H1 (cell line): ENCODE data around the gene MICALL1. TPM values are rescaled to one million over a fixed set of nuclear protein-coding genes. Genes with fewer than 3 reads are reported as not detected.

ENCODE experiments used
- CTCF ChIA-PET: fragments of 300-600 bp; sonication (Branson Sonifier 250); formaldehyde crosslinking; loops from one replicate; lab custom pipeline; 2021; ENCODE audit not compliant: partially characterized antibody; lab: Charles Lee
- POLR2A ChIA-PET: fragments of 300-600 bp; sonication (Branson Sonifier 250); formaldehyde crosslinking; loops from one replicate; lab custom pipeline; 2021; ENCODE audit warnings: inconsistent platforms; ENCODE audit not compliant: partially characterized antibody; lab: Charles Lee
- DNase-seq, 2 experiments: peaks; one replicate each; pipeline versions ENCODE4 v3.0.0 to v3.0.0-alpha.2; 2010 to 2022; ENCODE audit warnings: low spot score in 2 of 2, low read depth in 1 of 2, mixed read lengths in 1 of 2
- FAIRE-seq: peaks from 2 replicates; lab custom pipeline; 2011; peaks lifted over from hg19 to GRCh38; lab: Jason Lieb, UNC
- H2AFZ ChIP-seq: 2 replicates; pipeline ENCODE4 v1.8.1; 2012; ENCODE audit warnings: low read length, inconsistent platforms
- H2AK5ac ChIP-seq: 2 replicates; pipeline ENCODE4 v1.6.1; 2013; ENCODE audit warnings: low read depth, low read length
- H2BK120ac ChIP-seq: replicated peaks from 2 replicates; pipeline ENCODE3; 2013; ENCODE audit warnings: low read depth, low read length, inconsistent platforms
- H2BK12ac ChIP-seq: 2 replicates; pipeline ENCODE4 v1.6.1; 2013; ENCODE audit warnings: low read depth, low read length
- H2BK15ac ChIP-seq: 2 replicates; pipeline ENCODE4 v1.6.1; 2013; ENCODE audit warnings: low read length
- H2BK20ac ChIP-seq: 2 replicates; pipeline ENCODE4 v1.6.1; 2013; ENCODE audit warnings: low read length
- H2BK5ac ChIP-seq: 2 replicates; pipeline ENCODE4 v1.6.1; 2013; ENCODE audit warnings: low read depth, low read length
- H3K14ac ChIP-seq: 2 replicates; pipeline ENCODE4 v1.6.1; 2013; ENCODE audit warnings: inconsistent platforms; ENCODE audit not compliant: insufficient read length
- H3K18ac ChIP-seq: 2 replicates; pipeline ENCODE4 v1.6.1; 2013; ENCODE audit warnings: low read length; ENCODE audit errors: extremely low read depth
- H3K23ac ChIP-seq: 2 replicates; pipeline ENCODE4 v1.6.1; 2013; ENCODE audit warnings: inconsistent platforms; ENCODE audit not compliant: insufficient read length
- H3K23me2 ChIP-seq: 2 replicates; pipeline ENCODE4 v1.6.1; 2013; ENCODE audit warnings: low read depth, low read length
- H3K27ac ChIP-seq: 2 replicates; pipeline ENCODE4 v1.6.1; 2011; ENCODE audit warnings: low read depth, low read length, inconsistent platforms
- H3K27me3 ChIP-seq, 4 experiments: replicated peaks in 1 of 4; 1 replicate in 1 of 4; 2 replicates in 3 of 4; pipeline versions ENCODE4 v1.6.1 to v1.8.1; 2011 to 2013; ENCODE audit warnings: low read length in 3 of 4, mild to moderate bottlenecking in 3 of 4, inconsistent platforms in 2 of 4, mixed read lengths in 2 of 4, moderate library complexity in 1 of 4; ENCODE audit not compliant: control insufficient read depth in 3 of 4, insufficient read depth in 3 of 4; ENCODE audit errors: extremely low read depth in 1 of 4
- H3K36me3 ChIP-seq, 4 experiments: 2 replicates each; pipeline versions ENCODE4 v1.6.1 to v1.8.1; 2011 to 2013; ENCODE audit warnings: mild to moderate bottlenecking in 4 of 4, low read length in 3 of 4, moderate library complexity in 2 of 4, control low read depth in 1 of 4, inconsistent platforms in 1 of 4; ENCODE audit not compliant: insufficient read depth in 4 of 4, control insufficient read depth in 2 of 4
- H3K4ac ChIP-seq: replicated peaks from 2 replicates; pipeline ENCODE3; 2013; ENCODE audit warnings: low read length, low read depth, mixed read lengths, inconsistent platforms; ENCODE audit not compliant: insufficient read length
- H3K4me1 ChIP-seq, 4 experiments: replicated peaks in 1 of 4; 1 replicate in 1 of 4; 2 replicates in 3 of 4; pipeline versions ENCODE4 v1.6.1 to v1.8.1; 2011 to 2013; ENCODE audit warnings: low read length in 3 of 4, inconsistent platforms in 2 of 4, mixed read lengths in 1 of 4; ENCODE audit not compliant: insufficient read depth in 4 of 4, control insufficient read depth in 3 of 4
- H3K4me2 ChIP-seq, 2 experiments: 2 replicates each; pipeline versions ENCODE4 v1.6.1 to v1.8.1; 2011 to 2013; ENCODE audit warnings: low read depth in 2 of 2, low read length in 2 of 2, control low read depth in 1 of 2, inconsistent platforms in 1 of 2, mild to moderate bottlenecking in 1 of 2; ENCODE audit not compliant: insufficient read depth in 1 of 2
- H3K4me3 ChIP-seq, 4 experiments: fragments of 200-600, 300-600 bp in 1 of 4; sonication (generic), shearing (Covaris generic), sonication (Bioruptor Twin) in 1 of 4; 2 replicates each; pipeline versions ENCODE4 v1.5.1 to v1.8.1; 2011 to 2016; ENCODE audit warnings: low read length in 4 of 4, low read depth in 3 of 4, control low read depth in 2 of 4, inconsistent platforms in 2 of 4, mild to moderate bottlenecking in 2 of 4, mixed read lengths in 1 of 4, moderate library complexity in 1 of 4; ENCODE audit not compliant: insufficient read depth in 2 of 4; ENCODE audit errors: extremely low read depth in 1 of 4
- H3K56ac ChIP-seq: replicated peaks from 2 replicates; pipeline ENCODE3; 2013; ENCODE audit warnings: low read depth, mild to moderate bottlenecking, mixed read lengths, low read length, inconsistent platforms; ENCODE audit not compliant: insufficient read length
- H3K79me1 ChIP-seq: 2 replicates; pipeline ENCODE4 v1.6.1; 2013; ENCODE audit warnings: low read depth, low read length, control low read depth
- H3K79me2 ChIP-seq, 2 experiments: 2 replicates each; pipeline versions ENCODE4 v1.6.1 to v1.8.1; 2012 to 2013; ENCODE audit warnings: low read length in 2 of 2, mild to moderate bottlenecking in 2 of 2, inconsistent platforms in 1 of 2; ENCODE audit not compliant: insufficient read depth in 2 of 2, control insufficient read depth in 1 of 2
- H3K9ac ChIP-seq, 4 experiments: replicated peaks in 1 of 4; 1 replicate in 1 of 4; 2 replicates in 3 of 4; pipeline versions ENCODE4 v1.6.1 to v1.8.1; 2011 to 2013; ENCODE audit warnings: low read depth in 3 of 4, low read length in 3 of 4, control low read depth in 2 of 4, mild to moderate bottlenecking in 2 of 4, moderate library complexity in 2 of 4, inconsistent platforms in 1 of 4; ENCODE audit errors: extremely low read depth in 1 of 4
- H3K9me3 ChIP-seq, 2 experiments: 2 replicates each; pipeline versions ENCODE4 v1.6.1 to v1.8.1; 2012 to 2013; ENCODE audit warnings: mild to moderate bottlenecking in 2 of 2, moderate library complexity in 2 of 2, control low read depth in 1 of 2, inconsistent platforms in 1 of 2, low read depth in 1 of 2, low read length in 1 of 2, mixed read lengths in 1 of 2; ENCODE audit not compliant: insufficient read depth in 2 of 2
- H4K20me1 ChIP-seq, 2 experiments: replicated peaks in 1 of 2; 2 replicates each; pipeline versions ENCODE3 to v1.8.1; 2011 to 2013; ENCODE audit warnings: inconsistent platforms in 2 of 2, low read length in 2 of 2, mild to moderate bottlenecking in 1 of 2; ENCODE audit not compliant: insufficient read depth in 2 of 2, control insufficient read depth in 1 of 2
- H4K5ac ChIP-seq: 2 replicates; pipeline ENCODE4 v1.6.1; 2013; ENCODE audit warnings: low read length, low read depth, mixed read lengths, inconsistent platforms; ENCODE audit not compliant: insufficient read length
- H4K8ac ChIP-seq: 2 replicates; pipeline ENCODE4 v1.8.0; 2013; ENCODE audit warnings: mild to moderate bottlenecking, moderate library complexity, low read length, inconsistent platforms; ENCODE audit not compliant: insufficient read depth; ENCODE audit errors: extremely low read depth
- H4K91ac ChIP-seq: replicated peaks from 2 replicates; pipeline ENCODE3; 2013; ENCODE audit warnings: low read length, mixed read lengths, inconsistent platforms; ENCODE audit not compliant: insufficient read length
- CBX8 ChIP-seq: fragments of 300-800, 300-1000 bp; sonication (generic); IDR thresholded peaks from 2 replicates; pipeline ENCODE4 v1.7.1; 2016; ENCODE audit warnings: low read depth, low read length, borderline replicate concordance
- GABPA ChIP-seq: IDR thresholded peaks from 2 replicates; pipeline ENCODE4 v1.6.1; 2011; ENCODE audit warnings: mild to moderate bottlenecking, low read length, moderate library complexity, borderline replicate concordance; ENCODE audit not compliant: insufficient read depth
- JUND ChIP-seq: IDR thresholded peaks from 2 replicates; pipeline ENCODE4 v1.6.1; 2011; ENCODE audit warnings: mild to moderate bottlenecking, improper control_type of control experiment, low read length
- MAFK ChIP-seq: IDR thresholded peaks from 2 replicates; pipeline ENCODE4 v1.6.1; 2012; ENCODE audit warnings: low read depth, mild to moderate bottlenecking, improper control_type of control experiment, low read length
- POLR2A ChIP-seq, 2 experiments: IDR thresholded peaks; 1 replicate in 1 of 2; 2 replicates in 1 of 2; pipeline ENCODE4 v1.6.1; 2011; ENCODE audit warnings: low read depth in 2 of 2, low read length in 2 of 2, mild to moderate bottlenecking in 2 of 2; ENCODE audit errors: control extremely low read depth in 1 of 2
- TAF1 ChIP-seq: IDR thresholded peaks from 2 replicates; pipeline ENCODE4 v1.6.1; 2011; ENCODE audit warnings: mild to moderate bottlenecking, low read depth, low read length
- WGBS, 2 experiments: shearing (Covaris generic) in 1 of 2; methylation state at CpG; one replicate each; pipeline versions ENCODE4 v1.1.6 to v1.1.7; 2013 to 2015; ENCODE audit warnings: low lambda C conversion rate in 2 of 2, mixed read lengths in 2 of 2, inconsistent platforms in 1 of 2, low coverage in 1 of 2, missing lambda C conversion rate in 1 of 2; ENCODE audit not compliant: insufficient replicate concordance in 2 of 2, insufficient coverage in 1 of 2, insufficient read length in 1 of 2; ENCODE audit errors: extremely low coverage in 1 of 2, missing lambda C conversion rate in 1 of 2; 5-methylcytosine and 5-hydroxymethylcytosine counted together
- polyA plus RNA-seq, 7 experiments: library from polyadenylated mRNA; depleted of rRNA in 3 of 7; stranded (reverse) in 5 of 7; unstranded in 2 of 7; fragments of >200 nt in 5 of 7; fragments of 200-250 nt in 2 of 7; gene quantifications; 1 replicate in 5 of 7; 2 replicates in 1 of 7; 4 replicates in 1 of 7; pipeline versions ENCODE4 v1.2.1 to v1.2.3, GENCODE V29; 2011 to 2013; ENCODE audit warnings: missing spikeins in 2 of 7, mixed read lengths in 2 of 7
- total RNA-seq: library from RNA; stranded (reverse); fragmentation: NEBNext Ultra II Directional; extraction: Animal tissue kit (Norgen Biotek cat#: 25700); gene quantifications from 2 replicates; pipeline ENCODE4 v1.2.1, GENCODE V29; 2021

Gene MICALL1
- total and polyA plus RNA-seq, 2 of the 8 experiments (the other 6 are each of a cell fraction or from before 2014, with no cell fraction given) = 17.7 to 32.1 TPM

GRCh38 chr22:37870273-37870672, 35.8 kb upstream of the MICALL1 start:
- Histone ChIP-seq H4K5ac (no peak overlapping the region), H2BK12ac (no peak overlapping the region), H2BK5ac (no peak overlapping the region), H3K14ac (no peak overlapping the region), H3K23me2 (no peaks in the 10 kb centered on the region), H3K23ac (no peak overlapping the region), H3K4ac (no peak overlapping the region), H2BK120ac (no peak overlapping the region), H3K79me1 (no peaks in the 10 kb centered on the region), H3K18ac (no peak overlapping the region), H3K27ac (no peak overlapping the region), H3K9me3 (no peaks in the 10 kb centered on the region), H3K4me1 (no peaks in the 10 kb centered on the region), H3K36me3 (peaks cover 49 to 82% (median 69%) of the 10 kb centered on the region in 4 experiments), H2AK5ac (no peak overlapping the region), H3K56ac (no peak overlapping the region), H4K20me1 (peaks cover 0 to 12% of the 10 kb centered on the region in 2 experiments), H2AFZ (no peak overlapping the region), H3K27me3 (no peaks in the 10 kb centered on the region), H2BK20ac (no peak overlapping the region), H3K4me3 (no peak overlapping the region), H3K79me2 (no peaks in the 10 kb centered on the region; a peak in 1 of 4 replicates), H4K8ac (no peak overlapping the region), H3K9ac (no peak overlapping the region), H2BK15ac (no peak overlapping the region), H3K4me2 (no peak overlapping the region), H4K91ac (no peak overlapping the region)
- ChIA-PET CTCF (no interaction called here), POLR2A (interaction anchor here (0.7 to 1.4 kb wide), 5 partner anchors 10 to 22 kb away, joined by 3 to 6 read pairs (median 4); no protein-coding TSS in a partner anchor)
- no peak for TF ChIP-seq GABPA
- no peak for TF ChIP-seq MAFK
- TF ChIP-seq POLR2A (IDR thresholded peaks at IDR 0.05; ENCODE audit: control extremely low read depth in 1 of 2, low read depth in 2 of 2, low read length in 2 of 2) = no peak
- no peak for TF ChIP-seq CBX8
- TF ChIP-seq TAF1 = no peak
- TF ChIP-seq JUND = no peak
- DNase-seq = no peak
- 94% methylated on average over 7 of the region's 7 CpGs; no CpG with 5 or more reads in 1 of the 2 experiments for WGBS, 2 experiments
- FAIRE-seq = no peak
